Activated CD4-positive, alpha-beta memory T cell treated with anti-CD3 and anti-CD28 coated beads for 36 hours (primary cell): ENCODE results near the gene ITGB1BP1. TPM values are rescaled to one million over a fixed set of nuclear protein-coding genes. Genes with fewer than 3 reads are reported as not detected.

Experiments
- total RNA-seq, 2 experiments: library from RNA; stranded (reverse); gene quantifications; one replicate each; pipeline ENCODE4 v1.2.3, GENCODE V29; 2021

The ITGB1BP1 gene
- total RNA-seq, 2 experiments from 2014 or later, result 136 to 142 TPM

Other genes with a start within 250 kb of the ITGB1BP1 start
- gene ASAP2, start 216.7 kb downstream of the ITGB1BP1 start, total RNA-seq, result under 1 TPM; 0.26 to 0.97 TPM
- gene CPSF3, start 126 bp upstream of the ITGB1BP1 start, total RNA-seq, result 10 to 100 TPM; 77.5 to 78.1 TPM
- gene IAH1, start 51.0 kb upstream of the ITGB1BP1 start, total RNA-seq, result 10 to 100 TPM; 83.3 to 87.1 TPM
- gene ADAM17, start 132.3 kb upstream of the ITGB1BP1 start, total RNA-seq, result 10 to 100 TPM; 24.0 to 24.7 TPM
- gene YWHAQ, start 207.5 kb upstream of the ITGB1BP1 start, total RNA-seq, result 100 to 1,000 TPM; 495 to 541 TPM